Subcutaneous abdominal adipose tissue (tissue), 5 donors: ENCODE results near the gene VPS45.

Experiments
- H3K27ac ChIP-seq: one replicate; pipeline ENCODE4 v1.7.0; 2013; ENCODE audit warnings: low read depth, mild to moderate bottlenecking, inconsistent platforms, low read length, moderate library complexity
- H3K27me3 ChIP-seq, 5 donors: one replicate each; pipeline ENCODE4 v1.7.0; 2013; ENCODE audit warnings: low read length in 5 of 5, inconsistent platforms in 1 of 5; ENCODE audit not compliant: control insufficient read depth in 5 of 5, insufficient read depth in 4 of 5
- H3K36me3 ChIP-seq, 5 donors: one replicate each; pipeline ENCODE4 v1.7.0; 2013; ENCODE audit warnings: low read length in 5 of 5; ENCODE audit not compliant: control insufficient read depth in 5 of 5, insufficient read depth in 5 of 5
- H3K4me1 ChIP-seq, 5 donors: one replicate each; pipeline ENCODE4 v1.7.0; 2013; ENCODE audit warnings: low read length in 5 of 5, mild to moderate bottlenecking in 3 of 5, moderate library complexity in 1 of 5; ENCODE audit not compliant: control insufficient read depth in 5 of 5, insufficient read depth in 5 of 5
- H3K4me3 ChIP-seq, 5 donors: one replicate each; pipeline ENCODE4 v1.7.0; 2013; ENCODE audit warnings: low read length in 5 of 5, low read depth in 1 of 5
- H3K9ac ChIP-seq, 5 donors: one replicate each; pipeline ENCODE4 v1.7.0; 2013; ENCODE audit warnings: low read length in 5 of 5, mild to moderate bottlenecking in 4 of 5, moderate library complexity in 3 of 5
- H3K9me3 ChIP-seq, 5 donors: one replicate each; pipeline ENCODE4 v1.7.0; 2013; ENCODE audit warnings: low read length in 5 of 5; ENCODE audit not compliant: control insufficient read depth in 5 of 5
- donor health status: healthy.
- donor health status: healthy.
- donor health status: healthy.
- donor health status: healthy.
- donor health status: healthy.

VPS45 gene, protein sequence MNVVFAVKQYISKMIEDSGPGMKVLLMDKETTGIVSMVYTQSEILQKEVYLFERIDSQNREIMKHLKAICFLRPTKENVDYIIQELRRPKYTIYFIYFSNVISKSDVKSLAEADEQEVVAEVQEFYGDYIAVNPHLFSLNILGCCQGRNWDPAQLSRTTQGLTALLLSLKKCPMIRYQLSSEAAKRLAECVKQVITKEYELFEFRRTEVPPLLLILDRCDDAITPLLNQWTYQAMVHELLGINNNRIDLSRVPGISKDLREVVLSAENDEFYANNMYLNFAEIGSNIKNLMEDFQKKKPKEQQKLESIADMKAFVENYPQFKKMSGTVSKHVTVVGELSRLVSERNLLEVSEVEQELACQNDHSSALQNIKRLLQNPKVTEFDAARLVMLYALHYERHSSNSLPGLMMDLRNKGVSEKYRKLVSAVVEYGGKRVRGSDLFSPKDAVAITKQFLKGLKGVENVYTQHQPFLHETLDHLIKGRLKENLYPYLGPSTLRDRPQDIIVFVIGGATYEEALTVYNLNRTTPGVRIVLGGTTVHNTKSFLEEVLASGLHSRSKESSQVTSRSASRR

DNA sequence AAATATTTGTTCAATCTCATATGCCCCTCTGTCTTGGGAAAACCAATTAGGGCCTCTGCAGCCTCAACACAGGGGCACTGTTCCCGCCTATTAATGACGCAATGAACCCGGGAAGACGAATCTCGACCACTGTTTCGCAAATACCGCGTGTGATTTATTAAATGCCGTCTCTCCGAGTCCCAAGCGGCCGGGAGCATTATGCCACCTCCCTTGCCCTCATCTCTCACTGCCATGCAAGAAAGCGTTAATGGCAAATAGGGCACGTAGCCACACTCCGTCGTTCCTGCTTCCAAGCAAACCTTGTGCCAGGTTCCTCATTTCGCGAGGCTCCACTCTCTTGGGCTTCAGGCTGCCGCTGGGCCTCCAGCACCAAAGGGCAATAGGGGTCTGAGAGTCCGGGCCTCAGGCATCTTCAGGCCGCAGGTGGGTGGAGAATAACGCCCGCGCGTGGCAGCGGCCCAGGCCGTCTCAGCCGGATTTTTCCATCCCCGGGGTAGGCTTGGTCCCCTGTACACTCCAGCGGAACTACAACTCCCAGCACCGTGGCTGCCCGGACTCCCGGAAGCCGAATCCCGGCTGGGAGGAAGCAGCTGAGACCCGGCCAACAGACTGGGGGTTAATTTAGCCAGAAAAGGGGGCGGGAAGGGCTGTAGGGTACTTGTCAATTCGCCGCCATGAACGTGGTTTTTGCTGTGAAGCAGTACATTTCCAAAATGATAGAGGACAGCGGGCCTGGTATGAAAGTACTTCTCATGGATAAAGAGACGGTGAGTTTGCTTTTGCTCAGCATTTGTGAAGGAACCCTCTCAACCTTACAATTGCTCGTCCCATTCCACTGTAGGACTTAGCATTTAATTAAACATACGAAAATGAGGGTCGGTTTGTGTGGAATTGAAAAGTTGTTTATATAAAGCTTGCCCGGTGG lies at the start of gene VPS45:
VPS45 (plus strand) TSS at position 593 of the 925 bp plus-strand sequence; CDS start at position 675, 82 bp downstream.
- Histone ChIP-seq H3K9me3 (no peaks in the 10 kb centered on the region), H3K4me1 (peaks cover 3 to 37% (median 21%) of the 10 kb centered on the region in 5 donors), H3K9ac (peak within 1 kb of the TSS; percentile 84 to 95 (median 90)), H3K27ac (peak within 1 kb of the TSS; percentile 93), H3K27me3 (no peaks in the 10 kb centered on the region), H3K4me3 (peak within 1 kb of the TSS; percentile 78 to 100 (median 88)), H3K36me3 (peaks cover 0 to 10% (median 5%) of the 10 kb centered on the region in 5 donors)

DNA sequence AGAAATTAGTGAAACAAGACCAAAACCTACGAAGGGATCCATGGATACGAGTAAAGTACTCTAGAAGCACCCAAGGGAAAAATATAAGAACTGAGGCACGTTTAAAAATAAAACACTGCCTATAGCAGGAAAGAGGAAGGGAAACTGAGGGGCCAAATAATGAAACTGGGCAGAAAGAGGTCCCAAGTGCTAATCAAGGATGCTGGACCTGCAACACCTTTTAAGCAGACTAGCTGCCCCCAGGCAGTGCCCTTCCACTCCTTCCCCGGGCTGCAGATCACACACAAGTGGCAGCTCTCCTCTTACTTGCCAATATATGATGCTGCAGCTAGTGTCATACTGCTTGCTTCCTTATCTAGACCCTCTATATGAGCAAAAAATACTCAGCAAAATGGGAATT lies 49.4 kb upstream of the VPS45 start:
- Histone ChIP-seq H3K4me1 (peaks cover 0 to 26% (median 13%) of the 10 kb centered on the region in 5 donors), H3K27me3 (no peaks in the 10 kb centered on the region), H3K36me3 (no peaks in the 10 kb centered on the region), H3K9ac (no peak overlapping the region), H3K9me3 (no peaks in the 10 kb centered on the region), H3K27ac (no peak overlapping the region), H3K4me3 (no peak overlapping the region)

DNA sequence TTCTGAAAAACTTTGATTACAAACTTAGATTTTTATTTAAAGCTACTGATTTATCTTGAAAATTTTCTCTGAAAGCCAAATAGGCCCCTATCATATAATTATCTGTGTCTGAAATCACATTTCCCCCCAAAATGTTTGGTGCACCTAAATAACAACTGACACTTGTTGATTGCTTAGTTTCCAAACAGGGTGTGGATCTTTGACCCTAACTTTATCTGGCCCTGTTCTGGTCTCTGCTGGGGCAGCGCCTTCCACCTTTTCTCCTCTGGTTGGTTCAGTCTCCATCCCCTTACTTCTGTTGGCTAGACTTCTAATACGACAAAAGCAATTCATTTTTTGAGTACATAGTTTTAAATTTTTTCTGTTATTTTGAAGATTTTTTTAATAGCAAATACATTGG lies 46.9 kb upstream of the VPS45 start:
- no peak overlapping the region for H3K9ac ChIP-seq
- H3K4me1 ChIP-seq: peaks cover 0 to 19% (median 8%) of the 10 kb centered on the region in 5 donors
- H3K9me3 ChIP-seq: no peaks in the 10 kb centered on the region
- no peaks in the 10 kb centered on the region for H3K27me3 ChIP-seq
- H3K27ac ChIP-seq: no peak overlapping the region
- no peaks in the 10 kb centered on the region for H3K36me3 ChIP-seq
- H3K4me3 ChIP-seq: no peak overlapping the region

DNA sequence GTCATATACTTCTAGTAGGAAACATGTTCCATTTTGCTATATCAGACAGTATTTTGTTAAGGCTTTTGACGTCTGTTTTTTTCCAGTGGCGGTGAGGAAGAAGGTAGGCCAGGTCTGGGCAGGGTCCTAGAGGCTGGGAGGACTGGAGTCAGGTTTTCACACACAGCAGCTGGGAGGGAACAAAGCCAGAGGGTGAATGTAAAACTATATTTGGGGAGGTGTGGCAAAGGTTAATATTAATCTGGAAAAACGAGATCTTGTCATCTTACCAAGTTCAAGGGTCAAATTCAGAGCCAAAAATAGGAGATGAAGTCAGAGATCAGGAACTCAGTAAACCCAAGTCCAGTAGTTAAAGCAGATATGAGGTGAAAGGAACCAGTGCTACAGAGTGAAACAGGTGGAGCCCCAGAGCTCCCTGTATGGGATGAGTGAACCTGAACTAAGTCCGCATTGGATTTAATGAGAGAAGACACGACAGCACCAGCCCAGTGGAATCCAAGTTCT lies 46.3 kb upstream of the VPS45 start:
- no peak overlapping the region for H3K9ac ChIP-seq
- H3K4me1 ChIP-seq: peaks cover 0 to 17% (median 8%) of the 10 kb centered on the region in 5 donors
- H3K4me3 ChIP-seq: no peak overlapping the region
- H3K27me3 ChIP-seq: no peaks in the 10 kb centered on the region
- no peaks in the 10 kb centered on the region for H3K9me3 ChIP-seq
- H3K27ac ChIP-seq: no peak overlapping the region
- H3K36me3 ChIP-seq: no peaks in the 10 kb centered on the region

DNA sequence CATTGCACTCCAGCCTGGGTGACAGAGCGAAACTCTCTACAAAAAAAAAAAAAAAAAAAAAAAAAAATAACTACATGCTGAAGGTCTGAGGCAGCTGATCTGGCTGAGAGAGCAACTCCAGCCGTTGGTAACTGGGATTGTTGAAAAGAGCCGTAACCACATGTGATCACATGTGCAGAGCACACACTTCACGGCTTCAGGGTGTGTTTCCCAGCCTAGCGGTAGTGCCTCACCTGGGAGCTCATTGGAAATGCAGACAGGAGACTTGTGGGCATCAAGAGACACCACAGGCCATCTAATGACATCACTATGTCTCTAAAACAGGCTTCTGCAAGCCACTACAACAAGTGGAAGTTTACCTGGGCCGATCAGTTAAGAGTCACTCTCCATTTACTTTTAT lies 45.2 kb upstream of the VPS45 start:
- Histone ChIP-seq H3K27ac (no peak overlapping the region), H3K4me3 (no peak overlapping the region), H3K9me3 (no peaks in the 10 kb centered on the region), H3K36me3 (no peaks in the 10 kb centered on the region), H3K4me1 (peaks cover 0 to 14% (median 7%) of the 10 kb centered on the region in 5 donors), H3K9ac (no peak overlapping the region), H3K27me3 (no peaks in the 10 kb centered on the region)

DNA sequence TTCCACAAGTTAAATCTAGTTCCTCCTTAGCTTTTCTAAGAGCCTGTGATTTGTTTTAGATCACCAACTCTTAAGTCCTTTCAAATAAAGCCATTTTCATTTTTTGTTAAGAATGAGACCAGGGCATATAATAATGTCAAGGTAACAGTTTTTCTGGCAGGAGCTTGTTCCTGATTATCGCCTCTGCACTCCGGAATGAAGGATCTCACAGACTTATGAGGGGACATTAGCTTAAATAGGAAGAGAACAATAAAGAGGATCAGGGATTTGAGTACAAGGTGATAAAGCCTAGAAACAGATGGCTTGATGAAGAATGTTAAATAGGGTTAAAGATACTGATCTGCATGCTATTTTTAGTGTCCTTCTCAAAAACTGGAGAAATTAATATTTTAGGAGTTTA lies 43.4 kb upstream of the VPS45 start:
- Histone ChIP-seq H3K4me3 (no peak overlapping the region), H3K9me3 (no peaks in the 10 kb centered on the region), H3K4me1 (peaks cover 0 to 14% (median 7%) of the 10 kb centered on the region in 5 donors), H3K9ac (no peak overlapping the region), H3K36me3 (no peaks in the 10 kb centered on the region), H3K27me3 (no peaks in the 10 kb centered on the region), H3K27ac (no peak overlapping the region)

DNA sequence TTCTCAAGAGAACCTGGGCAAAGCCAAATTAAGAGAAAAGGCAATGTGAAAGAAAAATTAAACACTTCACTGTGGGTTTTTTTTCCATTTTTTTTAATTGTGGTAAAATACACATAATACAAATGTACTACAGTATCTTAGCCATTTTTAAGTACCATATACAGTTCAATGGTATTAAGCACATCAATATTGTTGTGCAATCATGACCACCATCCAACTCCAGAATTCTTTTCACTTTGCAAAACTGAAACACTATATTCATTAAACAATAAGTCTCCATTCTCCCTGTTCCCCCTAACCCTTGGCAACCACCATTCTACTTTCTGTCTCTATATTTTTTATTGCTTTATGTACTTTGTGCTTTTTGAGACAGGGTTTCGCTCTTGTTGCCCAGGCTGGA lies 39.3 kb upstream of the VPS45 start:
- no peaks in the 10 kb centered on the region for H3K27me3 ChIP-seq

DNA sequence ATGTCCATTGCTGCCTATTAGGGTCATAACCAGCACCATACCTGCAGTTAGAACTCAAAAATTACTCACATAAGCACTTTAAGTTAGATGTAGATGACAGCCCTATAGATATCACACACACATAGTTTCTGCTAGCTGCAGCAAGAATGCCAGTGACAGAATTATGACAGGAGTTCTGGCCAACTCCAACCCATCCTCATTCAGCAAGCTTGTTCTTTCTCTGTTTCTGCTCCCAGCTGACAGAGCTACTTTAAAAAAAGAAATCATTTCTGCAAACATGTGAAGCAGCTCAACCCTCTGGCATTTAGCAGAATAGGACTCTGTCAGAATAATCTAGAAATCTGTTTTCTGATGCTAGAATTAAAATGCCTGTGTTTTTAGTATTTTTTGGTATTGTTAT lies 33.2 kb upstream of the VPS45 start:
- no peak overlapping the region for H3K4me3 ChIP-seq
- H3K9me3 ChIP-seq: no peaks in the 10 kb centered on the region
- no peaks in the 10 kb centered on the region for H3K36me3 ChIP-seq
- H3K9ac ChIP-seq: no peak overlapping the region
- H3K27ac ChIP-seq: no peak overlapping the region
- H3K4me1 ChIP-seq: no peaks in the 10 kb centered on the region
- H3K27me3 ChIP-seq: no peaks in the 10 kb centered on the region

More for the DNA sequence above, 39.3 kb upstream of the VPS45 start:
- no peak overlapping the region for H3K27ac ChIP-seq
- no peak overlapping the region for H3K4me3 ChIP-seq
- H3K4me1 ChIP-seq: peaks cover 0 to 5% (median 0%) of the 10 kb centered on the region in 5 donors
- H3K9ac ChIP-seq: no peak overlapping the region
- no peaks in the 10 kb centered on the region for H3K9me3 ChIP-seq
- H3K36me3 ChIP-seq: no peaks in the 10 kb centered on the region

DNA sequence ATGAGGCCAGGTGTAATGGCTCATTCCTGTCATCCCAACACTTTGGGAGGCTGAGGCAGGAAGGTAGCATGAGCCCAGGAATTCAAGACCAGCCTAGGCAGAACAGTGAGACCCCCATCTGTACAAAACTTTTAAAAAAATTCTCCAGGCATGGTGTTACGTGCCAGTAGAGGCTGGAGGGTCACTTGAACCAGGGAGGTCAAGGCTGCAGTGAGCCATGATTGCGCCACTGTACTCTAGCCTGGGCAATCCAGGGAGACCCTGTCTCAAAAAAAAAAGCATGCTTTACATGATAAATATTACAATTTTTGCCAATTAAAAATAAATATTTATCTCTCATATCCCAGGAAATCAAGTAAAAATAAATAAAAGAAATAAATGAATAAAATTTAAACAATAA lies 17.6 kb upstream of the VPS45 start:
- Histone ChIP-seq H3K9ac (no peak overlapping the region), H3K4me3 (no peak overlapping the region), H3K4me1 (peaks cover 0 to 9% (median 6%) of the 10 kb centered on the region in 5 donors)

More for the DNA sequence above, 17.6 kb upstream of the VPS45 start:
- H3K9me3 ChIP-seq: no peaks in the 10 kb centered on the region
- no peaks in the 10 kb centered on the region for H3K36me3 ChIP-seq
- H3K27me3 ChIP-seq: no peaks in the 10 kb centered on the region
- no peak overlapping the region for H3K27ac ChIP-seq
